Neural cell (in vitro differentiated cells): ENCODE results near the gene RBM33. TPM values are rescaled to one million over a fixed set of nuclear protein-coding genes. Genes with fewer than 3 reads are reported as not detected.

Experiments used
- H2AFZ ChIP-seq: fragments of 200-600, 300-800 bp; sonication (generic), shearing (Covaris generic); 2 replicates; pipeline ENCODE4 v1.6.0; 2014; ENCODE audit warnings: low read depth, mild to moderate bottlenecking, antibody characterized with exemption, low read length, moderate library complexity
- H3F3A ChIP-seq: fragments of 200-600 bp; shearing (Covaris generic); 2 replicates; pipeline ENCODE4 v1.6.1; 2016; ENCODE audit warnings: mild to moderate bottlenecking, moderate library complexity, mixed read lengths, antibody characterized with exemption, low read length; ENCODE audit not compliant: insufficient read depth, poor library complexity, severe bottlenecking
- H3K27ac ChIP-seq: fragments of 200-600, 300-800 bp; sonication (generic), shearing (Covaris generic); 2 replicates; pipeline ENCODE4 v1.5.1; 2014; ENCODE audit warnings: mild to moderate bottlenecking, low read length, moderate library complexity
- H3K27me3 ChIP-seq: fragments of 300-800, 200-600 bp; sonication (generic), shearing (Covaris generic); 2 replicates; pipeline ENCODE4 v1.6.0; 2014; ENCODE audit warnings: mild to moderate bottlenecking, low read depth, low read length, moderate library complexity; ENCODE audit not compliant: insufficient read depth
- H3K36me3 ChIP-seq: fragments of 300-800, 200-600 bp; sonication (generic), shearing (Covaris generic); 2 replicates; pipeline ENCODE4 v1.5.1; 2014; ENCODE audit warnings: mild to moderate bottlenecking, antibody characterized with exemption, low read length, moderate library complexity; ENCODE audit not compliant: insufficient read depth
- H3K4me2 ChIP-seq: fragments of 300-800, 200-600 bp; sonication (generic), shearing (Covaris generic); 2 replicates; pipeline ENCODE4 v1.6.0; 2014; ENCODE audit warnings: mild to moderate bottlenecking, low read length
- H3K4me3 ChIP-seq: fragments of 300-800, 200-600 bp; sonication (generic), shearing (Covaris generic); 2 replicates; pipeline ENCODE4 v1.5.1; 2014; ENCODE audit warnings: mild to moderate bottlenecking, low read length, moderate library complexity
- H3K79me2 ChIP-seq: fragments of 200-600 bp; shearing (Covaris generic); replicated peaks from 2 replicates; pipeline ENCODE4 v1.6.0; 2014; ENCODE audit warnings: mild to moderate bottlenecking, low read length, moderate library complexity; ENCODE audit not compliant: insufficient read depth
- H3K9ac ChIP-seq: fragments of 300-800, 200-600 bp; sonication (generic), shearing (Covaris generic); 2 replicates; pipeline ENCODE4 v1.6.1; 2016; ENCODE audit warnings: mild to moderate bottlenecking, low read length, mixed read lengths
- H3K9me2 ChIP-seq: fragments of 200-600 bp; shearing (Covaris generic); 2 replicates; pipeline ENCODE4 v1.6.1; 2016; ENCODE audit warnings: mild to moderate bottlenecking, low read length, mixed read lengths; ENCODE audit not compliant: insufficient read depth
- H3K9me3 ChIP-seq: fragments of 200-600, 300-800 bp; sonication (generic), shearing (Covaris generic); 2 replicates; pipeline ENCODE4 v1.6.1; 2016; ENCODE audit warnings: mild to moderate bottlenecking, mixed run types, low read length, moderate library complexity, mixed read lengths
- H4K20me1 ChIP-seq: fragments of 200-600 bp; shearing (Covaris generic); 2 replicates; pipeline ENCODE4 v1.6.1; 2016; ENCODE audit warnings: mild to moderate bottlenecking, mixed run types; ENCODE audit not compliant: insufficient read depth
- EP300 ChIP-seq: fragments of 450-650 bp; conservative IDR thresholded peaks from 2 replicates; pipeline ENCODE4 v1.6.1; 2014; ENCODE audit warnings: antibody characterized with exemption, mild to moderate bottlenecking, moderate library complexity; ENCODE audit not compliant: poor library complexity, severe bottlenecking
- EZH2 ChIP-seq: fragments of 200-600, 300-800 bp; shearing (Covaris generic), sonication (generic); IDR thresholded peaks from 2 replicates; pipeline ENCODE4 v1.6.1; 2014; ENCODE audit warnings: antibody characterized with exemption, low read length, borderline replicate concordance, mild to moderate bottlenecking; ENCODE audit not compliant: insufficient read depth, poor library complexity, severe bottlenecking
- MXI1 ChIP-seq: fragments of 450-650 bp; conservative IDR thresholded peaks from 2 replicates; pipeline ENCODE4 v1.6.1; 2014; ENCODE audit warnings: antibody characterized with exemption, mild to moderate bottlenecking; ENCODE audit not compliant: poor library complexity, severe bottlenecking
- POLR2AphosphoS5 ChIP-seq: IDR thresholded peaks from 2 replicates; pipeline ENCODE4 v1.6.1; 2012
- RAD21 ChIP-seq: fragments of 450-650 bp; conservative IDR thresholded peaks from 2 replicates; pipeline ENCODE4 v1.6.1; 2014; ENCODE audit warnings: antibody characterized with exemption, mild to moderate bottlenecking, moderate library complexity
- SMC3 ChIP-seq: fragments of 450-650 bp; conservative IDR thresholded peaks from 2 replicates; pipeline ENCODE4 v1.6.1; 2014; ENCODE audit warnings: antibody characterized with exemption, mild to moderate bottlenecking, moderate library complexity; ENCODE audit not compliant: poor library complexity
- TAF1 ChIP-seq: IDR thresholded peaks from 2 replicates; pipeline ENCODE4 v1.6.1; 2012; ENCODE audit warnings: low read depth
- polyA plus RNA-seq: library from polyadenylated mRNA; depleted of rRNA; stranded (reverse); fragments of >200 nt; gene quantifications from 2 replicates; pipeline ENCODE4 v1.2.3, GENCODE V29; 2014
- TF ChIP-seq, protein P1 (sequence below): IDR thresholded peaks from 2 replicates; pipeline ENCODE4 v1.6.1; 2012; ENCODE audit warnings: borderline replicate concordance
- TF ChIP-seq, protein P2 (sequence below): fragments of 450-650 bp; IDR thresholded peaks from 2 replicates; pipeline ENCODE4 v1.5.1; 2014; ENCODE audit warnings: antibody characterized with exemption, mild to moderate bottlenecking, moderate library complexity; ENCODE audit not compliant: poor library complexity, severe bottlenecking

Gene RBM33
- polyA plus RNA-seq, 1 donor from 2014 or later, result 53.2 TPM

DNA sequence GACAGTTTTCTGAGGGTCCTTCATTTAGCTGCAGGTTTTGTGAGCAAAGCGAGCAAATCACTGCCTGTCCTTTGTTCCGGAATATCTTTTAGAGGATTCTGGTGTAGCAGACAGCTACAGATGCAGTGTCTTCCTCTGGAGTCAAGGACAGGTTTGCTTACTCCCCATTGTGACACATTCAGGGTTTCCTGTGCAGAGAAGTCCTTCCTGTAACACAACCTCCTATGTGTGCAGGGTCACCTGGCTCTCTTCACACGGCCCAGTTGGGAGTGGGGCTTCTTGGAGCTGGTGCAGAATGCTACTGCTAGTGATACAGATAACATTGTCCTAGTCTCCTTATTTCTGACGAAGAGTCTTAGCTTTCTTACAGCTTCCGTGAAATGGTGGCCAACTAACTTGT, 47.9 kb downstream of the RBM33 start:
- Histone ChIP-seq H4K20me1 (no peaks in the 10 kb centered on the region), H3K9me2 (no peaks in the 10 kb centered on the region), H3K79me2 (peaks cover 47% of the 10 kb centered on the region), H3K27ac (no peak overlapping the region), H3F3A (no peaks in the 10 kb centered on the region), H3K36me3 (no peaks in the 10 kb centered on the region), H3K9ac (no peak overlapping the region), H3K4me3 (no peak overlapping the region), H2AFZ (no peak overlapping the region), H3K9me3 (no peaks in the 10 kb centered on the region), H3K4me2 (no peak overlapping the region), H3K27me3 (no peaks in the 10 kb centered on the region)
- TF ChIP-seq, protein P1, sequence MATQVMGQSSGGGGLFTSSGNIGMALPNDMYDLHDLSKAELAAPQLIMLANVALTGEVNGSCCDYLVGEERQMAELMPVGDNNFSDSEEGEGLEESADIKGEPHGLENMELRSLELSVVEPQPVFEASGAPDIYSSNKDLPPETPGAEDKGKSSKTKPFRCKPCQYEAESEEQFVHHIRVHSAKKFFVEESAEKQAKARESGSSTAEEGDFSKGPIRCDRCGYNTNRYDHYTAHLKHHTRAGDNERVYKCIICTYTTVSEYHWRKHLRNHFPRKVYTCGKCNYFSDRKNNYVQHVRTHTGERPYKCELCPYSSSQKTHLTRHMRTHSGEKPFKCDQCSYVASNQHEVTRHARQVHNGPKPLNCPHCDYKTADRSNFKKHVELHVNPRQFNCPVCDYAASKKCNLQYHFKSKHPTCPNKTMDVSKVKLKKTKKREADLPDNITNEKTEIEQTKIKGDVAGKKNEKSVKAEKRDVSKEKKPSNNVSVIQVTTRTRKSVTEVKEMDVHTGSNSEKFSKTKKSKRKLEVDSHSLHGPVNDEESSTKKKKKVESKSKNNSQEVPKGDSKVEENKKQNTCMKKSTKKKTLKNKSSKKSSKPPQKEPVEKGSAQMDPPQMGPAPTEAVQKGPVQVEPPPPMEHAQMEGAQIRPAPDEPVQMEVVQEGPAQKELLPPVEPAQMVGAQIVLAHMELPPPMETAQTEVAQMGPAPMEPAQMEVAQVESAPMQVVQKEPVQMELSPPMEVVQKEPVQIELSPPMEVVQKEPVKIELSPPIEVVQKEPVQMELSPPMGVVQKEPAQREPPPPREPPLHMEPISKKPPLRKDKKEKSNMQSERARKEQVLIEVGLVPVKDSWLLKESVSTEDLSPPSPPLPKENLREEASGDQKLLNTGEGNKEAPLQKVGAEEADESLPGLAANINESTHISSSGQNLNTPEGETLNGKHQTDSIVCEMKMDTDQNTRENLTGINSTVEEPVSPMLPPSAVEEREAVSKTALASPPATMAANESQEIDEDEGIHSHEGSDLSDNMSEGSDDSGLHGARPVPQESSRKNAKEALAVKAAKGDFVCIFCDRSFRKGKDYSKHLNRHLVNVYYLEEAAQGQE, result no peak
- TF ChIP-seq EZH2 (no peak), RAD21 (no peak), EP300 (no peak), TAF1 (no peak), SMC3 (no peak), MXI1 (no peak)
- TF ChIP-seq, protein P2, sequence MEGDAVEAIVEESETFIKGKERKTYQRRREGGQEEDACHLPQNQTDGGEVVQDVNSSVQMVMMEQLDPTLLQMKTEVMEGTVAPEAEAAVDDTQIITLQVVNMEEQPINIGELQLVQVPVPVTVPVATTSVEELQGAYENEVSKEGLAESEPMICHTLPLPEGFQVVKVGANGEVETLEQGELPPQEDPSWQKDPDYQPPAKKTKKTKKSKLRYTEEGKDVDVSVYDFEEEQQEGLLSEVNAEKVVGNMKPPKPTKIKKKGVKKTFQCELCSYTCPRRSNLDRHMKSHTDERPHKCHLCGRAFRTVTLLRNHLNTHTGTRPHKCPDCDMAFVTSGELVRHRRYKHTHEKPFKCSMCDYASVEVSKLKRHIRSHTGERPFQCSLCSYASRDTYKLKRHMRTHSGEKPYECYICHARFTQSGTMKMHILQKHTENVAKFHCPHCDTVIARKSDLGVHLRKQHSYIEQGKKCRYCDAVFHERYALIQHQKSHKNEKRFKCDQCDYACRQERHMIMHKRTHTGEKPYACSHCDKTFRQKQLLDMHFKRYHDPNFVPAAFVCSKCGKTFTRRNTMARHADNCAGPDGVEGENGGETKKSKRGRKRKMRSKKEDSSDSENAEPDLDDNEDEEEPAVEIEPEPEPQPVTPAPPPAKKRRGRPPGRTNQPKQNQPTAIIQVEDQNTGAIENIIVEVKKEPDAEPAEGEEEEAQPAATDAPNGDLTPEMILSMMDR, result no peak

DNA sequence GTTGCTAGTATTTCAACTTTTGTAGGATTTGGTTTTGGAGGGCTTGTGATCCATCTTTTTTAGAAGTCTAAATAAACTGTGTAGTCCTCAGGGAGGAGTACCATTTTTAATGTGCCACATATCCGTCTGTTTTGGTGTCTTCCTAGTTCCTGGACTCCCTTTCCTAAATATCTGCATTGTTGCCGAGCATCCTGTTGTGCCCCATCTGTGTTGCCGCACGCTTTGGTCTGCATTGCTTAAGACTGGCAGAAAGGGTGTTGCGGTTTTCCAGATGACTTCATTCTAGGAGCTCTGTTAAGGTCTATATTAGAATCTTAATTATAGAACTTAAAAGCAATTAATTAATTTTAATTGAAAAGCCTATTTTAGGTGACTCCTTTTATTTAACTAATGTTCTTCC, 49.4 kb downstream of the RBM33 start:
- Histone ChIP-seq H3K27me3 (no peaks in the 10 kb centered on the region), H3K79me2 (peaks cover 58% of the 10 kb centered on the region), H3K4me2 (no peak overlapping the region), H4K20me1 (no peaks in the 10 kb centered on the region), H2AFZ (no peak overlapping the region), H3K36me3 (no peaks in the 10 kb centered on the region), H3K4me3 (no peak overlapping the region), H3K9me2 (no peaks in the 10 kb centered on the region), H3K9me3 (no peaks in the 10 kb centered on the region), H3F3A (no peaks in the 10 kb centered on the region), H3K9ac (no peak overlapping the region), H3K27ac (no peak overlapping the region)
- TF ChIP-seq, protein P1, result no peak
- no peak for TF ChIP-seq TAF1
- no peak for TF ChIP-seq EP300
- TF ChIP-seq, protein P2, result no peak
- no peak for TF ChIP-seq MXI1
- no peak for TF ChIP-seq SMC3
- TF ChIP-seq POLR2AphosphoS5, result no peak
- TF ChIP-seq RAD21, result no peak
- no peak for TF ChIP-seq EZH2
